Smooth muscle cell (in vitro differentiated cells): ENCODE measurements around the gene TFPI. TPM values are rescaled to one million over a fixed set of nuclear protein-coding genes. Genes with fewer than 3 reads are reported as not detected.
A peak's percentile ranks its signal among the peaks of the same experiment; 100 is the strongest.

ENCODE experiments used
- DNase-seq: peaks from one replicate; lab custom pipeline; 2025; ENCODE audit not compliant: unreplicated experiment; lab: John Stamatoyannopoulos, UW
- H2AFZ ChIP-seq: fragments of 200-600 bp; sonication (generic); 2 replicates; pipeline ENCODE4 v1.6.0; 2016; ENCODE audit warnings: antibody characterized with exemption, low read depth, mild to moderate bottlenecking
- H3F3A ChIP-seq: fragments of 200-600 bp; sonication (generic); 2 replicates; pipeline ENCODE4 v1.6.0; 2017; ENCODE audit warnings: antibody characterized with exemption, low read depth
- H3K27ac ChIP-seq: fragments of 200-600 bp; sonication (generic); 2 replicates; pipeline ENCODE4 v1.5.1; 2016; ENCODE audit warnings: low read depth, mild to moderate bottlenecking
- H3K27me3 ChIP-seq: fragments of 200-600 bp; sonication (generic); 2 replicates; pipeline ENCODE4 v1.6.1; 2016; ENCODE audit warnings: low read depth, mild to moderate bottlenecking
- H3K36me3 ChIP-seq: fragments of 200-600 bp; sonication (generic); 2 replicates; pipeline ENCODE4 v1.5.1; 2016; ENCODE audit warnings: low read depth
- H3K4me1 ChIP-seq: fragments of 200-600 bp; sonication (generic); 2 replicates; pipeline ENCODE4 v1.5.1; 2016; ENCODE audit warnings: low read depth
- H3K4me2 ChIP-seq: fragments of 200-600 bp; sonication (generic); 2 replicates; pipeline ENCODE4 v1.6.0; 2016; ENCODE audit warnings: mild to moderate bottlenecking
- H3K4me3 ChIP-seq: fragments of 200-600 bp; sonication (generic); 2 replicates; pipeline ENCODE4 v1.5.1; 2016; ENCODE audit warnings: mild to moderate bottlenecking
- H3K79me2 ChIP-seq: fragments of 200-600 bp; sonication (generic); 2 replicates; pipeline ENCODE4 v1.6.0; 2016; ENCODE audit warnings: low read depth, mild to moderate bottlenecking
- H3K9ac ChIP-seq: fragments of 200-600 bp; sonication (generic); 2 replicates; pipeline ENCODE4 v1.6.0; 2016; ENCODE audit warnings: low read depth
- H3K9me3 ChIP-seq: fragments of 200-600 bp; sonication (generic); replicated peaks from 2 replicates; pipeline ENCODE4 v1.5.1; 2016; ENCODE audit warnings: low read depth
- H4K20me1 ChIP-seq: fragments of 200-600 bp; sonication (generic); 2 replicates; pipeline ENCODE4 v1.6.0; 2016; ENCODE audit warnings: low read depth
- CTCF ChIP-seq: fragments of 200-600 bp; sonication (generic); IDR thresholded peaks from 2 replicates; pipeline ENCODE4 v1.5.1; 2017; ENCODE audit warnings: borderline replicate concordance, mild to moderate bottlenecking, antibody characterized with exemption; ENCODE audit not compliant: insufficient read depth, poor library complexity, severe bottlenecking
- WGBS: methylation state at CpG from one replicate; pipeline ENCODE4 v1.1.7; 2016; ENCODE audit warnings: low lambda C conversion rate; 5-methylcytosine and 5-hydroxymethylcytosine counted together
- polyA plus RNA-seq: library from polyadenylated mRNA; unstranded; fragments of >200 nt; fragmentation: Nextera tagmentation; extraction: Ambion mirVana; gene quantifications from 2 replicates; pipeline ENCODE4 v1.2.1, GENCODE V29; 2016
- total RNA-seq: library from RNA; depleted of rRNA; stranded (reverse); fragments of >200 nt; gene quantifications from 2 replicates; pipeline ENCODE4 v1.2.3, GENCODE V29; 2014

The TFPI gene
- total and polyA plus RNA-seq, 2 experiments from 2014 or later = 169 to 194 TPM

- Histone ChIP-seq H4K20me1 (no peaks in the 10 kb centered on the region), H3K9me3 (no peaks in the 10 kb centered on the region), H3K4me1 (peaks cover 12% of the 10 kb centered on the region), H3K4me2 (no peak overlapping the region), H3K27ac (no peak overlapping the region), H3K79me2 (no peaks in the 10 kb centered on the region), H3K9ac (no peak overlapping the region), H2AFZ (no peak overlapping the region), H3K27me3 (no peaks in the 10 kb centered on the region), H3K36me3 (peaks cover 7% of the 10 kb centered on the region), H3K4me3 (no peak overlapping the region), H3F3A (peaks cover 6% of the 10 kb centered on the region)
- 60% methylated on average over 7 of the region's 7 CpGs for WGBS
- DNase-seq = no peak
- no peak for TF ChIP-seq CTCF
These were observed 53.5 kb downstream of the TFPI start for GRCh38 chr2:187500585-187501359.

GRCh38 chr2:187499941-187500532 lies 54.2 kb downstream of the TFPI start:
- TF ChIP-seq CTCF = peak; percentile 91
- Histone ChIP-seq H3F3A (peaks cover 6% of the 10 kb centered on the region), H2AFZ (no peak overlapping the region), H3K4me2 (no peak overlapping the region), H4K20me1 (no peaks in the 10 kb centered on the region), H3K79me2 (no peaks in the 10 kb centered on the region), H3K9me3 (no peaks in the 10 kb centered on the region), H3K4me3 (no peak overlapping the region), H3K9ac (no peak overlapping the region), H3K27ac (no peak overlapping the region), H3K4me1 (peaks cover 12% of the 10 kb centered on the region), H3K27me3 (no peaks in the 10 kb centered on the region), H3K36me3 (peaks cover 12% of the 10 kb centered on the region)
- WGBS = 39% methylated on average over 2 of the region's 2 CpGs
- no peak for DNase-seq

- no peak overlapping the region for H3K4me2 ChIP-seq
- no peak for DNase-seq
- TF ChIP-seq CTCF = peak; percentile 66
- WGBS = 60% methylated on average over 1 of the region's 1 CpG
- no peak overlapping the region for H3K4me3 ChIP-seq
- H3K4me1 ChIP-seq = no peaks in the 10 kb centered on the region
- no peaks in the 10 kb centered on the region for H3K27me3 ChIP-seq
- H3K9ac ChIP-seq = no peak overlapping the region
- H2AFZ ChIP-seq = no peak overlapping the region
- no peaks in the 10 kb centered on the region for H3F3A ChIP-seq
- H3K9me3 ChIP-seq = no peaks in the 10 kb centered on the region
- H4K20me1 ChIP-seq = no peaks in the 10 kb centered on the region
- no peaks in the 10 kb centered on the region for H3K79me2 ChIP-seq
- peaks cover 20% of the 10 kb centered on the region for H3K36me3 ChIP-seq
- no peak overlapping the region for H3K27ac ChIP-seq
These were observed 56.3 kb downstream of the TFPI start for GRCh38 chr2:187497858-187498463.
